Heart left ventricle (tissue), 13 donors: Measurements from ENCODE around the gene ELOB.

ENCODE experiments used
- POLR2A ChIP-seq, 2 donors: fragments of 450-650 bp; IDR thresholded peaks; one replicate each; pipeline ENCODE4 v1.6.1; 2017; ENCODE audit warnings: antibody characterized with exemption in 2 of 2, mild to moderate bottlenecking in 2 of 2, moderate library complexity in 2 of 2
- TF ChIP-seq, protein P1 (sequence below), 12 donors: fragments of 200-600 bp; sonication (generic) in 4 of 12; IDR thresholded peaks; one replicate each; pipeline versions ENCODE4 v1.5.0 to v1.8.0; 2018 to 2022; ENCODE audit warnings: antibody characterized with exemption in 12 of 12, mild to moderate bottlenecking in 5 of 12
- donor health status: ischemic (EF 13 %, LVEDD 7.1; RV severe dilation, severe dysfunction).
- donor health status: DM: no; HTN: yes; CAD: no.
- donor health status: DM: no; HTN: no; CAD: no.
- donor health status: ischemic (EF 25% LVEDD 6.9; RV normal size, moderate dysfunction).
- donor health status: ischemic (EF 25% LVEDD 5.7; RV mildly dilated, moderate dysfunction).
- donor health status: ischemic (EF 35%, LVEDD 5.7; RV mildly dilated, moderate dysfunction).
- donor health status: nonischemic (EF 11% LVEDD 7.7; RV severe dilation, severe dysfunction).
- donor health status: DM: yes; HTN: yes; CAD: no.
- donor health status: PGD.
- donor health status: ischemic (EF 29% LVEDD 5.4; RV normal size, mild dysfunction).
- donor health status: nonischemic (EF 23%, LVEDD 6.1; RV moderate dilation, normal function).

DNA sequence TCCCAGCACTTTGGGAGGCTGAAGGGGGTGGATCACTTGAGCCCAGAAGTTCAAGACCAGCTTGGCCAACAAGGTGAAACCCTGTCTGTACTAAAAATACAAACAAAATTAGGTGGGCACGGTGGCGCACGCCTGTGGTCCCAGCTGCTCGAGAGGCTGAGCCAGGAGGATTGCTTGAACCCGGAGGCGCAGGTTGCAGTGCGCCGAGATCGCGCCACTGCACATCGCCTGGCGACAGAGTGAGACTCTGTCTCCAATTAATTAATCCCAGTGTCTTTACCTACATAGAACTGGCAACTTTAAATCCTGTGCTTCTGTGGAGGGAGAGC lies 1.5 kb upstream of the ELOB start:
- TF ChIP-seq POLR2A (IDR thresholded peaks at IDR 0.05), result no peak
- TF ChIP-seq, protein P1, sequence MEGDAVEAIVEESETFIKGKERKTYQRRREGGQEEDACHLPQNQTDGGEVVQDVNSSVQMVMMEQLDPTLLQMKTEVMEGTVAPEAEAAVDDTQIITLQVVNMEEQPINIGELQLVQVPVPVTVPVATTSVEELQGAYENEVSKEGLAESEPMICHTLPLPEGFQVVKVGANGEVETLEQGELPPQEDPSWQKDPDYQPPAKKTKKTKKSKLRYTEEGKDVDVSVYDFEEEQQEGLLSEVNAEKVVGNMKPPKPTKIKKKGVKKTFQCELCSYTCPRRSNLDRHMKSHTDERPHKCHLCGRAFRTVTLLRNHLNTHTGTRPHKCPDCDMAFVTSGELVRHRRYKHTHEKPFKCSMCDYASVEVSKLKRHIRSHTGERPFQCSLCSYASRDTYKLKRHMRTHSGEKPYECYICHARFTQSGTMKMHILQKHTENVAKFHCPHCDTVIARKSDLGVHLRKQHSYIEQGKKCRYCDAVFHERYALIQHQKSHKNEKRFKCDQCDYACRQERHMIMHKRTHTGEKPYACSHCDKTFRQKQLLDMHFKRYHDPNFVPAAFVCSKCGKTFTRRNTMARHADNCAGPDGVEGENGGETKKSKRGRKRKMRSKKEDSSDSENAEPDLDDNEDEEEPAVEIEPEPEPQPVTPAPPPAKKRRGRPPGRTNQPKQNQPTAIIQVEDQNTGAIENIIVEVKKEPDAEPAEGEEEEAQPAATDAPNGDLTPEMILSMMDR (IDR thresholded peaks at IDR 0.05), result no peak
